ENCODE data around the gene ZNF70.

The ZNF70 gene

DNA sequence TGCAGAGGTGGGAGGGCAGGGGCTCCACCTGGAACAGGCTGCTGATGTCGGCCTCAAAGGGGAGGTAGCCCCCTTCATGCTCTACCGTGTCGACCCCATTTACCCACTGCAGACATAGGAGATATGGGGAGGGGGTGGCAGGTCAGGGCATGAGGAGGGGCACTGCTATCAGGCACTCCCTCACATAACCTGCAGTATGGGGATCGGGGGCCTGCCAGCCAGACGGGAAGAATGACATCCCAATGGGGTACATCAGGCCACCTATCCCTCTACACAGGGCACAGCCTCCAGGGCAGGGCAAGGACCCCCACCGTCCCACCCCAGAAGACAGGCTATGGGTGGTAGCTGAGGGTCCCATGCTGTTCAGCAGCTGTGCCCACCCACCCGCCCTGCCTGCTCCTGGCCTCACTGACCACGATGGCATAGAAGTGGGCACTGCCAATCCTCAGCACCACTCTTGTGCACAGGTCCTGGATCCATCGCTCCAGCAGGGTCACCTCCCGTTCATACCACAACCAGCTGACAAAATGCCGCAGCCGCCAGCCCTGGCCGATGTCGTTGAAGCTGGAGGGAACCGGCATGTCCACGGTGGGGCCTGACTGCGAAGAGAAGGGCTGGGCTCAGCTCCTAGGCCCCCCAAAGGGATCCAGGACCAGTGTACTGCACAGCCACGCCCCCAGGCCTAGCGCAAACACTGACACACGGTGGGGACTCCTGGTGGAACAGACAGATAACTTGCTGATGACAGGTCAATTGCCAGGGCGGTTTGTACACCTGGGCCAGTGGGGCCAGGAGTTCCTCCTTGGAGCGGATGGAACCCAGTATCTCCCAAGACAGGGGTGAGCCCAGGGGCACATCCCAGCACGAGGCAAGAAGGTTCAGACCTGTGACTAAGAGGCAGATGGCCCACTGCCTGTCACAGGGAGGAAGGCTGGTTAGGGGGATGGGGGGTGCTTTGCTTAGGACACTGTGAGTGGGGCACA is 36.0 kb downstream of the ZNF70 start:
- DNase-seq, result no peak

DNA sequence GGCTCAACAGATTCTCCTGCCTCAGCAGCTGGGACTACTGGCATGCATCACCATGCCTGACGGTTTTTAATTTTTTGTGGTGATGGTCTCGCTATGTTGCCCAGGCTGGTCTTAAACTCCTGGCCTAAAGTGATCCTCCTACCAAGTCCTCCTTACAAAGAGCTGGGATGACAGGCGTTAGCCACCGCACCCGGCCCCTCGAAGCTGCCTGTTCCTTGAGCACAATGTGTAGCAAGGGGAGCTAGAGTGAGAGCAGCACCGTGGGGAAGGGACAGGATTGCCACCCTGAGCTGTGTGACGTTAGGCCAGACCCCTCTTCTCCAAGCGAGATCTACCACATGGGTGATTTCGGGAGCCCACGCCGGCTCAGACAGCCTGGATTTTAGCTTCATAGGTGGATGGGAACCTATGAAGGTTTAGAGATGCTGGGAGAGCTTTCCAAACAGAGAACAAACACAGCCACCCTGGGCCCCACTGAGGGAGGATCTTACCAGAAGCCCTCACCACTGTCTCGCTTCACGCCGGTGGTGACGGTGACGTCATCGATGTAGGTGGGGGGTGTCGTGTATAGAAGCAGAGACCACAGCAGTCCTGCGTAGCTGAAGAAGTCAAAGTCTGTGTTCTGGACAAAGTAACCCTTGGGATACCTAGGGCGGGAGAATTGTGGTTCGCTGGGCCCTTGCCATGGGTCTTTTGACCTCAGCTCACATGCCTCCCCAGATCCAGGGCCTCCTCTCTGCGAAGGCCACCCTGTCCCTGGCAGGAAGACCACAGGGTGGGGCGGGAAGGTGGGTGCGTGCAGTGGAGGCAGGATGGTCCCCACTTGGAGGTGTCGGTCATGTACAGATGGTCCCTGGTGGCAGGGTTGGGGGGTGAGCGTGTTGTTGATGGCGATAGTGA is 37.0 kb downstream of the ZNF70 start:
- no peak for DNase-seq

DNA sequence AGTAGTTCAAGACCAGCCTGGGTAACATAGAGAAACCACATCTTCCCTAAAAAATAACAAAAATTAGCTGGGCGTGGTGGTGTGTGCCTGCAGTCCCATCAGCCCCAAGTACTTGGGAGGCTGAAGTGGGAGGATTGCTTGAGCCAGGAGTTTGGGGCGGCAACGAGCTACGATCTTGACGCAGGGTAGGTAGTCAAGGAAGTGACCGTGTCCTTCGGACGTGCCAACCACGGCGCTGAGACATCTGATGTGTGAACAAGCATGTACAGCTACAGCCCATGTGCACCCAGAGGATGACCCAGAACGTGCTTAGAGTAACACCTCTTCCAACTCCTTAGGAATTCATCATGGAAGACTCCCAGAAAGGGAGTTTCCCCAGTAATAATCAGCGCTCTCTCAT is 38.7 kb downstream of the ZNF70 start:
- no peak for DNase-seq

DNA sequence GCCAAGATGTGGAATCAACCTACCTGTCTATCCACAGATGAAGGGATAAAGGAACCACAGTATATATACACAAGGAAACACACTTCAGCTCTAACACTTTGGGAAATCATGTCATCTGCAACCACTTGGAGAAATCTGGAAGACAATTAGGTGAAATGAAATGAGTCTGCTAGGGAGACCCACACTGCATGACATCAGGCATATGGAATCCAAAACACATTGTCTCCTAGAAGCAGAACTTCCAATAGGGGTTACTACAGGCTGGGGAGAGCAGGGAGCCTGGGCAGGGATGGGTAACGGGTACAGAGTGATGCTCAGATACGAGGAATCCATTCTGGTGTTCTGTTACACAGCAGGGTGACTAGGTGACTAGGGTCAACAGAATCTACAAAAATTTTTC is 41.8 kb downstream of the ZNF70 start:
- DNase-seq, result no peak

DNA sequence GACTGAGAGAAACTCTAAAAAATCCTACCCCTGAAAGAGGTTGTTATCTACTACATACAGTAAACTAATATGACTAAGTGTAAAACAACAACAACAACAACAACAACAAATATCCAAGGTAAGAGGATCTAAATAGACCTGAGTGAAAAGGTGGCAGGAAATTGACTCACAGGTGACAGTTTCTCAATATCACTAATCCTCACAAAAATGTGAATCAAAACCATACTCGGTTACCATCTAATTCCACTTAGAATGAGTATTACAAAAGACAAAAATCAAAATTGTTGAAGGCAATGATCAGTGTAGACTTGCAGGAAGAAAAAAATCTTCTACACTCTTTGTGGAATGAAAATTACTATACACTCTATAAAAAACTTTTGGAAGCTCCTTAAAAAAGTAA is 42.6 kb downstream of the ZNF70 start:
- DNase-seq, result no peak

DNA sequence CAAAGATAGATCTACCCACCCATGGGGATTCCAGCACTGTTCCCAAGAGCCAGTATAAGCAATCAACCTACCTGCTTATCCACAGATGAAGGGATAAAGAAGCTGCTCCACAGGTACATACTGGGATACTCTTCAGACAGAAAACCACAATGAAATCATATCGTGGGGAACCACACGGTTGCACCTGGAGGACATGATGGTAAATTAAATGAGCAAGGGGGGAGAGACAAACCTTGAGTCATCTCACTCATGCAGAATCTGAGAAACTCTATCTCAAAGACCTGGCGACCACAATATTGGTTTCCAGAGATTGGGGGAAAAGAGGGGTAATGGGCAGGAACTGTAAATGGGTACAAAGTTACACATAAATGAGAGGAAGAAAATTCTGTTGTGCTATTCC is 45.6 kb downstream of the ZNF70 start:
- no peak for DNase-seq

DNA sequence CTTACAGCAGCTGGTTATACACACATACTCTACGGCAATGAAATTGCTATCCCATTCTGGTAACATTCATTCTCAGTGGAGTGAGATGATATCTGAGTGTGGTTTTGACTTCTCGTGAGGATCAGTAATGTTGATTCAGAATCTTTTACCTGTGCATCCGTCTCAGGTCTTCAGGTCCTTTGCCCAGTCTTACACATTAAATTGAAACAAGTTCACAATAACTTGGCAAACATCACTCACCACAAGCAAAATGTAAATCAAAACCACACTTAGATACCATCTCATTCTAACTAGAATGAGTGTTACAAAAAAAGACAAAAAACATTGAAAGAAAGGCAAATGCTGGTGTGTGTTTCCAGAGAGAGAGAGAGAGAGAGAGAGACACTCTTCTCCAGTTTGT is 46.1 kb downstream of the ZNF70 start:
- no peak for DNase-seq

DNA sequence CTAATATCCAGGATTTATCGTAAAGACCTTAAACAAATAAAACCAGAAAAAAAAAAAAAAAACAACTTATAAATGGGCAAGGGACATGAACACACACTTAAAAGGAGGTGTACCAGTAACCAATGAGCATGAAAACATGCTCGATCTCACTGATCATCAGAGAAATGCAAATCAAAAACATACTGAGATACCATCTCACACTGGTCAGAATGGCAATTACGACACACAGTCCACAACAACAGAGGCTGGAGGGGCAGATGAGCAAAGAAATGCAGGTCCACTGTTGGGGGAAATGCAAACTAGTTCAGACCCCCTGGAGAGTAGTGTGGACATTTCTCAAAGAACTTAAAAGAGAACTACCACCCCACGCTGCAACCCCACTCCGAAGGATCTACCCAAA is 46.9 kb downstream of the ZNF70 start:
- no peak for DNase-seq

DNA sequence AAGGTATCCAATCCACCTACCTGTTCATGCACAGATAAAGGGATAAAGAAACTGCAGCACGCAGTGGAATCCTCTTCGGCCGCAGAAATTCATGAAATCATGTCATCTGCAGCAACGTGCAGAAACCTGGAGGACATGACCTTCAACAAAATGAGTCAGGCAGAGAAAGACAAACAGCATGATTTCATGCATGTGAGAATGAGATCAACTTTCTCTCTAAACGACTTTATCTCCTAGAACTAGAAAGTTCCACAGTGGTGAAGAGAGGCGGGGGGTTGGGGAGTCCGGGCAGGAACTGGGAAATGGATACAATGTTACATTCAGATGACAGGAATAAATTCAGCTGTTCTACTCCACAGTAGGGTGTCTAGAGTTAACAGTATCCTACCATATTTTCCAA is 50.2 kb downstream of the ZNF70 start:
- DNase-seq, result no peak

DNA sequence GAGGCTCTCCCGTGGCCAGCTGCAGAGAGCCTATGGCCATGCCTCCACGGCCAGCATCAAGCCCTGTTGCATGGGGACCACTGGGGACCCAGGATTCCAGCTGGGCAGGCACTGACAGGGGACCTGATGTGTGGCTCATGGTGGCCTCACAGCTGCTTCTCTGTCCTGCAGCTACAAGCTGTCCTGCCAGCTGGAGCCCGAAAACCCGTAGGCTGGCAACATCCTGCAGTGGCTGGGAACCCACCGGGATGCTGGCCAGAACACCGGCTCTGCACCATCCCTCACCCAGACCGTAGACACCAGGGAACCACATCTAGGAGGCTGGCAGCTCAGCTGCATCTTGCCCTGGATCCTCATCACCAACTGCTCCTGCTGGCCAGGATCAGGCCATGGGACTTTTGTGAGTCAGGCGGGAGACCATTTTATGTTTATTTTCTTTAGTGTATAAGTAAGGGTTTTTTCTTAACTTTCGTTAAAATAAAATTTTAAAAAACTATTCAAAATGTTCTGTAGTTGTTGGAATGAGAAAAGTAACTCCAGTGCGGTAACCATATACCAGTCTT is 52.2 kb downstream of the ZNF70 start:
- DNase-seq, result no peak

DNA sequence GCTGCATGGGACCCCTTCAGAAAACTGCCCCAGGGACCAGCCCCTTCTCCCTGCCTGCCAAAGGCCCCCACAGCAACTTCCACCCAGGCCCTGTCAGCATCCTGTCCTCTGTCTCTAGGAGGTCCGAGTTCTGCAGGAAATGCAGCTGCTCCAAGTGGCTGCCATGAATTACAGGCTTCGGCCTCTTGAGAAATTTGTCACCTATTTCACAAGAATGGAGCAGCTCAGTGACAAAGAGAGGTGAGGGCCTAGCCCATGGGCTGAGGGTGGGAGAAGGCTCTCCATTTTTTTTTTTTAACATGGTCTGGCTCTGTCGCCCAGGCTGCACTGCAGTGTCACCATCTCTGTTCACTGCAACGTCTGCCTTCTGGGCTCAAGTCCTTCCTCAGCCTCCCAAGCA is 52.8 kb downstream of the ZNF70 start:
- DNase-seq, result no peak

DNA sequence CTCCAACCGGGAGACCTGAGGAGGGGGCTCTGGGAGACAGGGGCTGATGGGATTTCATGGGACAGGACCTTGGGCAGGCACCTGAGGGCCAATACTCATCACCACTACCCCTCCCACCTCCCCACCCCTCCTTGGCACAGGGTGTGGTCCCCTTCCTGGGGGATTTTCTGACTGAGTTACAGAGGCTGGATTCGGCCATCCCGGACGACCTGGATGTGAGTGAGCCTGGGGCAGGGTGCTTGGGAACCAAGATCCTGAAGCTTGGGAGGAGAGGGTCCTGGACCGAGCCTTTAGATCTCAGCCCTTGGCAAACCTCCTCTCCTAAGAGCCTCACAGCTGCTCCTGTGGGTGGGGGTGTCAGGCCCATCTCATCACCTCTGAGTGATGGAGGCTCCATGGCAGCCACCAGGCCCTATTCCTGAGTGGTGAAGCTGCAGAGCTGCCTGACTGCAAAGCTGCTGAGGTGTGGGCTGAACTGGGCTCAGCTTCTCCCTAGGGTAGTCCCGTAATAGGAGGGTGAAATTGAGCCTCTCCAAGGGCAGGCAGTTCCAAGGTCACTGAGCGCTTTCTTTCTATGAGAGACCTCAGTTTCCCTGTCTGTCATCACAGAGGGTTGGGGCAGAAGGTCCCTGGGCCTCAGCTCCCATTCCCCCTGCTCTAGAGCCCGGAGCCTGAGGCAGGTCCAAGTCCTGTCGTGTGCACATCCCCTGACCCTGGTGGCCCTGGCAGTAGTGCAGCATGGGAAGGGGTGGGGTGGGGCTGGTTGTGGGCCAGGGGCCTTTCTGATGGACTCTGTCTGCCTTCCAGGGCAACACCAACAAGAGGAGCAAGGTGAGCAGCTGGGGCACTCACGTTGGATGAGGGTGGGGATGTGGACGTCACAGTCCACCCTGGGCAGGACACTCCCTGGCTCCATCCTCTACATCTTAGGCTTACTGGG is 53.6 kb downstream of the ZNF70 start:
- DNase-seq, result no peak

DNA sequence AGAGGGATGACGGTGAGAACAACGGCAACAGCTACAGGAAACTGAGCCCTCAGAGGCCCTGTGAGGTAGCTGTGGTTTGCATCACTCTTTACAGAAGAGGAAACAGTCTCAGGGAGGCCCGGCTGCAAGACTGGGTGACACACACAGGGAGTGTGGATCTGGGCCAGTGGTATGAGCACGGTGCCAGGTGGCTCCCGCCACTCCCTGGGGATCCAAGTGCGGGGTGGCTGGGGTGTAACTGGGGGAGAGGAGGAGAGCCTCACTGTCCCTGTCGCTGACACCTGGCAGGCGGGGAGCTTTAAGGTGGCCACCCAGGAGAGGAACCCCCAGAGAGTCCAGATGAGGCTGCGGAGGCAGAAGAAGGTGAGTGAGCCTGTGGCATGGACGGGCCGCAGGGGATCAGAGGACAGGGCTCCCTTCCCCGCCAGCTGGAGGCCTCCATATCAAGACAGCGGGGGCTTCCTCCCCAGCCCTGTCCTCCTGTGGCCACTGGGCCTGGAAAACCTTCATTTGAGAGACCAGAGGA is 54.5 kb downstream of the ZNF70 start:
- no peak for DNase-seq

DNA sequence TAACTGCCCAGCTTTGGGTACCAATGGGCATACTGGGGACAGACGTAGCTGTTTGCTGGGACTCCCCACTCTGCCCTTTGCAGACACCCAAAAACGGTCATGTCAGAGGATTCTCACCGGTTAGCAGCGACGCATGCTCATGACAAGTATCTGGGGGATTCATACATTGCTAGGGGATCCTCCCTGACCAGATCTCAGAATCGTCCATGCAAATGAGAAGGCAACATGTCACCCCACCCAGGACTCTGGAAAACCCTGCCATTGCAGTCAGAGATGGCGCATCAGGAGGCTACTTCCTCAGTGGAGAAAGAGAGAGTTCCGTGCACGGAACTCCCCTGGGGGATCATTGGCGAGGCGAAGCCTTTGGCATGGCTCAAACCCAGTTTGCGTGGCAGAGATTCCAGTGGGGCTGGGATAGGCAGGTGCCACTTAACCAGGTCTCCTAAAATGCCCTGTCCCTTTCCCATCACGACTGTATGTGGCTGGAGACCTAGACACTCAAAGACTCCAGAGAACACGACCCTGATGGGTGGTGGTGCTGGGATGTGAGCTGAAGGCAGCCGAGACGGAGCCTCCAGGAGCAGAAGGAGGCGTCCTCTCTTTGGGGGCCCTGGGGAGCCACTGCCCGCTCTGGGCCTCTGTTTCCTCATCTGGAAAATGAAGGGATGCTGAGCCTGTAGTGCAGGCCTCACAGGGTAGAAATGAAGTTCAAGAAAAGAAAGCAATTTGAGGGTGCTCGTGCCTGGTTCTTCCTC is 55.2 kb downstream of the ZNF70 start:
- DNase-seq, result no peak

DNA sequence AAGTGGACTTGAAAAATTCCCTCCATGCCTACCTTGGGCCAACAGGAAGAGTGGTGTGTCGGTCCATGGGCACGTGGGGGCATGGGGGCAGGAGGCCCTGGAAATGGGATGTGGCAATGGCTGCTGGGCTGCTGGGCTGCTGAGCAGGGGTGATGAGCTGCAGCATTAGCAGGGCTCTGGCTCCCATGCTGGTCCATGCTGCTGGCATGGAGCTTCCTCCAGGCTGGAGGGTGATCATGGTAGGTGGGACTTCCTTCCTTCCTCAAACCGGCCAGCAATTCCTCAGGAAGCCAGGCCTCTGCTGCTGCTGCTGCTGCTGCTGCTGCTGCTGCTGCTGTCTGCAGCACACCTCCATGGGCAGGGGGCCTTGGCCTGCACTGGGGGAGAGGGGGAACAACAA is 55.8 kb downstream of the ZNF70 start:
- DNase-seq, result no peak

DNA sequence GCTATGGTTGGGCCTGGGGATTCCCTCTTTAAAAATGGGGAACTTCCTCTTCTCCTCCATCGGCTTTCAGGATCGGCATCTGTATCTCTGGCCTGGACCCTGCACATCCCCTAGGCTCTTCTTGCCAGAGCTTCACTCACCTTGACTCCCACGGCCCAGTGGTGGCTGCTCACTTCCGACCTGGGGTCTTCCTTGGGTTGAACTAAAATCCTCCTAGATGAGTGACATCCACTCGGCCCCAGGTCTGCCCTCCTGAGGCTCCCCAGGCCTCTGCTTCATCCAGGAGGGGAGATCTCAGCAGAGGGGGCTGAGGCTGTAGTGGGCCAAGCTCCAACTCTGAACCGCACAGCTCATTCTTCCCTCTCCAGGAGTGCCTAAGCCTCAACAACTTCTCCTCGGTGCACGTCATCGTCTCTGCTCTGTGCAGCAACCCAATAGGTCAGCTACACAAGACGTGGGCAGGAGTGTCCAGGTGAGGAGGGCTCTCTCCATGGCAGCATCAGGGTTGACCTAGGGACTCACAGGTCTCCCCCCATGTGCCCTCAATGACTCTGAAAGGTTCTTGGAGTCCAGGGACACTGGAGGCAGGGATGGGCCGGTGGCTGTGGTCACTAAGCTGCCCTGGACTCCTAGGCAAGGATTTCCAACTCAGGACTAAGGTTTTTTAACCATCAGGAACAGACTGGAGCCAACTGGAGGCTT is 56.8 kb downstream of the ZNF70 start:
- no peak for DNase-seq

DNA sequence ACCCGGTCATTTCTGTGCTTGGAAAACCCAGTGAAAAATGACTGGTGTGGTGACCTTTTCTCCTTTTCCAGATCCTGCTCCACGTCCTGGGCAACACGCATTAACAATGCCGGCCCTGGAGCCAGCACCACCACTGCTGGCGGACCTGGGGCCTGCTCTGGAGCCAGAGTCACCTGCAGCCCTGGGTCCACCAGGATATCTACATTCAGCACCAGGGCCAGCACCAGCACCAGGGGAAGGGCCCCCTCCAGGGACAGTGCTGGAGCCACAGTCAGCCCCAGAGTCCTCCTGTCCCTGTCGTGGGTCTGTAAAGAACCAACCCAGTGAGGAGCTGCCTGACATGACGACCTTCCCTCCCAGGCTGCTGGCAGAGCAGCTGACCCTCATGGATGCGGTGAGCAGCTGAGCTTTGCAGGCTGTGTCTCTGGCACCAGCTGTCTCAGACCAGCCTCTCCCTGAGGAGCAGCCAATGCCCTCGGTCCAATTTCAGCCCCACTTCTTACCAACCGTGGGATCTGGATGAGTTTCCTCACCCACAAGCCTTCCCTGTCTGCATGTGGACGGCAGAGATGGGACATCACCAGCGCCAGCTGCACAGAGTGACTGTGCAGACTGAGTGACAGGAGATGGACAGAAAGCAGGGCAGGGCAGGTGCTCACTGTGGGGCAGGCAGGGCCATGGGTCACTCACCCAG is 58.2 kb downstream of the ZNF70 start:
- DNase-seq, result no peak

DNA sequence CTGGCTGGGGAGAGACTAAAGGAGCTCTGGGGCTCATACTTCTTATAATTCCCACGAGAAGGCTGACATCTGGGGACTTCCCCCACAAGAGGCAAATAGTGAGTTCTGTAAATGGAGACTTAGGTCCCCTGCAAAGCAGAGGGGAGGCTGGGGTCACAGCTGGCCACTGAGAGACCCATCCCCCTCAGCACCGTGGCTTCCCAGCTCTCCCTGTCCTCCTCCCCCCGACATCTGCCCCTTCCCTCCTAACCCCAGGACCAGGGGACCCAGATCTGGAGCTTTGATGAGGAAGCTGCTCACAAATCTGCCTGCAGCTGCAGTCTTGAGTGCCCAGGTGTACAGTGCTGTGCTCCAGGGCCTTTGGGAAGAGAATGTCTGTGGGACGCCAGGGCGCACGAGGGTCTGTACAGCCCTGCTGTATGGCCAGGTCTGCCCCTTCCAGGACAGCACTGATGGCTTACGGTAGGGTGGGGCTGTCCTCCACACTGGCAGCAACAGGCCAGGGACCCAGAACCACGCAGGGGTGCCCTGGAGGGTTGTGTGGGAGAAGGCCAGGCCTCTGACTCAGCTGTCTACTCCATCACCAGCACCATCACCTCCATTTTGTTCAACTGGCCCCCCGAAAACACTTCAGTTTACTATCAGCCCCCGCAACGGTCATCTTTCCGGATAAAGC is 59.0 kb downstream of the ZNF70 start:
- no peak for DNase-seq

DNA sequence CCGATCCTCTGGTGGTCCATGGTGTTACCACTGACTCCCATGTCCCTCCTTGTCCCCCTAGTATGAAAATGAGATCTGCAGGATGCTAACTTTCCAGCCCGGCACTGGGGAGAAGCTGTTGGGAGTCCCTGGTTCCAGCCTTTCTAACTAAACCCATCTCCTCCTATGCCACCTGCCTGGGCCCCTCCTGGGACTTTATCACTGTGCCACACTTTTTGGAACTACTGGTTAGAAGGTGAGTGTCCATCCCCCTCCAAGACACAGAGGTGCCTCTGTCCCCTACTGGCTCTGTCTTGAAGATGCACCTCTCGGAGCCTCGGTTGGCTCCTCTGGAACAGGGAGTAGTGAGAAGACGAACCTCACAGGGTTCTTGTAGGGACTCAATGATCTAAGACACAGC is 60.2 kb downstream of the ZNF70 start, which contains the start of gene RGL4:
RGL4 (plus strand) TSS at position 301 of the 400 bp plus-strand sequence. CDS start 1,018 bp downstream, outside the sequence.
- no peak for DNase-seq
